Effector memory CD8-positive, alpha-beta T cell (primary cell): ENCODE measurements around the gene SLC66A2.

Experiments used
- ATAC-seq: fragments of 150-1000 bp; cut with Tn5 transposase; replicated peaks from 2 replicates; pipeline ENCODE4 v1.10.0; 2021; ENCODE audit warnings: mild to moderate bottlenecking, moderate library complexity
- DNase-seq, 3 experiments: peaks; one replicate each; pipeline ENCODE4 v3.0.0; 2021
- H3K27ac Mint-ChIP-seq, 2 donors: one replicate each; pipeline ENCODE4 v1.8.0; 2022; ENCODE audit warnings: mild to moderate bottlenecking in 2 of 2, mixed read lengths in 2 of 2, moderate library complexity in 2 of 2
- H3K27me3 Mint-ChIP-seq, 2 donors: one replicate each; pipeline ENCODE4 v1.8.0; 2022; ENCODE audit warnings: mixed read lengths in 2 of 2
- H3K36me3 Mint-ChIP-seq: one replicate; pipeline ENCODE4 v1.8.0; 2022; ENCODE audit warnings: mild to moderate bottlenecking, moderate library complexity, mixed read lengths; ENCODE audit not compliant: insufficient read depth
- H3K4me1 Mint-ChIP-seq, 2 donors: one replicate each; pipeline ENCODE4 v1.8.0; 2022; ENCODE audit warnings: low read depth in 2 of 2, mixed read lengths in 2 of 2
- H3K4me3 Mint-ChIP-seq, 2 donors: one replicate each; pipeline ENCODE4 v1.8.0; 2022; ENCODE audit warnings: mild to moderate bottlenecking in 2 of 2, mixed read lengths in 2 of 2, moderate library complexity in 2 of 2
- H3K9me3 Mint-ChIP-seq, 2 donors: one replicate each; pipeline ENCODE4 v1.8.0; 2022; ENCODE audit warnings: mixed read lengths in 2 of 2

The SLC66A2 gene

GRCh38 chr18:79935098-79935480, 16.4 kb downstream of the SLC66A2 start:
- no peak overlapping the region for H3K27ac Mint-ChIP-seq
- H3K27me3 Mint-ChIP-seq, result no peaks in the 10 kb centered on the region
- no peak for DNase-seq
- H3K36me3 Mint-ChIP-seq, result peaks cover 39% of the 10 kb centered on the region
- H3K4me1 Mint-ChIP-seq, result peaks cover 7 to 14% of the 10 kb centered on the region in 2 donors
- H3K4me3 Mint-ChIP-seq, result no peak overlapping the region
- ATAC-seq, result no peak
- H3K9me3 Mint-ChIP-seq, result peaks cover 2 to 27% of the 10 kb centered on the region in 2 donors

GRCh38 chr18:79934311-79935097, 16.9 kb downstream of the SLC66A2 start:
- Mint-ChIP-seq H3K4me3 (no peak overlapping the region), H3K36me3 (peaks cover 39% of the 10 kb centered on the region), H3K4me1 (peaks cover 3 to 10% of the 10 kb centered on the region in 2 donors), H3K27me3 (no peaks in the 10 kb centered on the region), H3K9me3 (peaks cover 5 to 33% of the 10 kb centered on the region in 2 donors), H3K27ac (no peak overlapping the region)
- DNase-seq (no peak), ATAC-seq (no peak)

GRCh38 chr18:79933765-79934164, 17.7 kb downstream of the SLC66A2 start:
- no peak overlapping the region for H3K4me3 Mint-ChIP-seq
- ATAC-seq, result no peak
- H3K27me3 Mint-ChIP-seq, result no peaks in the 10 kb centered on the region
- peaks cover 5 to 14% of the 10 kb centered on the region in 2 donors for H3K4me1 Mint-ChIP-seq
- peaks cover 34% of the 10 kb centered on the region for H3K36me3 Mint-ChIP-seq
- H3K9me3 Mint-ChIP-seq, result peaks cover 9 to 41% of the 10 kb centered on the region in 2 donors
- H3K27ac Mint-ChIP-seq, result no peak overlapping the region
- DNase-seq, result no peak

DNA sequence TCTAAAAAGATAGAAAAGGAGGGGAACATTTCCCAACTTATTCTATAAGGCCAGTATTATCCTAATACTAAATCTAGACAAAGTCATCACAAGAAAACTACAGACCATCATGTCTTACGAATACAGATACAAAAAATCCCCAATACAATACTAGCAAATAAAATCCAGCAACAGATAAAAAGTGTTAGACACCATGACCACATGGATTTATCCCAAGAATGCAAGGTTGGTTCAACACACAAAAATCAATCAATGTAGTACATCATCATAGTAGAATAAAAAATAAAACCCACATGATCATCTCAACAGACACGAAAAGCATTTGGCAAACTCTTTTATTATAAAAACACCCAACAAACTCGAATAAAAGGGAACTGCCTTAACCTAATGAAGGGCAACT, 18.5 kb downstream of the SLC66A2 start:
- Mint-ChIP-seq H3K27me3 (no peaks in the 10 kb centered on the region), H3K36me3 (peaks cover 30% of the 10 kb centered on the region), H3K9me3 (peaks cover 9 to 43% of the 10 kb centered on the region in 2 donors)

GRCh38 chr18:79931475-79931874, 20.0 kb downstream of the SLC66A2 start:
- Mint-ChIP-seq H3K9me3 (peaks cover 9 to 43% of the 10 kb centered on the region in 2 donors), H3K27me3 (no peaks in the 10 kb centered on the region), H3K4me3 (no peak overlapping the region), H3K36me3 (peaks cover 29% of the 10 kb centered on the region), H3K4me1 (peaks cover 6 to 7% of the 10 kb centered on the region in 2 donors), H3K27ac (no peak overlapping the region)
- DNase-seq (no peak), ATAC-seq (no peak)

More for the DNA sequence above, 18.5 kb downstream of the SLC66A2 start:
- Mint-ChIP-seq H3K4me3 (no peak overlapping the region), H3K4me1 (peaks cover 5 to 14% of the 10 kb centered on the region in 2 donors), H3K27ac (no peak overlapping the region)
- DNase-seq (no peak), ATAC-seq (no peak)

DNA sequence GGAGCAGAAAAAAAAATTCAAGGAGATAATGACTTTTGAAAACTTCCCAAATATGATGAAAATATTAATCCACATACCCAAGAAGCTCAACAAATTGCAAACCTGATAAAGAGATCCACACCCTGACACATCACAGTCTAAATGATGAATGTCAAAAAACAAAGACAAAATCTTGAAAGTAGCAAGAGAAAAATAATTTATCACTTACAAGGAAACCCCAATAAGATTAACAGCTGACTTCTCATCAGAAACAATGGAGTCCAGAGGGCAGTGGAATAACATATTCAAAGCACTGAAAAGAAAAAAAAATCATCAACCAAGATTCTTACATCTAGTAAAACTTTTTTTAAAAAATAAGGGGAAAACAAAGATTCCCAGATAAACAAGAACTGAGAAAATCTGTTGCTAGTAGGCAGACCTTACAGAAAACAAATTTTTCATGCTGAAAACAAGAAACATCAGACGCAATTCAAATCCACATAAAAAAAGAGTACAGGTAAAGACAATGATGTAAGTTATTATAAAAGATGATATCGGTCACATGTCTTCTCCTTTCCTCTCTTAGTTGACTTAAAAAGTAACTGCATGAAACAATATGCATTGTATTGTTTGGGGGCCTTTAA, 21.3 kb downstream of the SLC66A2 start:
- Mint-ChIP-seq H3K36me3 (peaks cover 38% of the 10 kb centered on the region), H3K4me3 (no peak overlapping the region), H3K27me3 (no peaks in the 10 kb centered on the region), H3K27ac (peak overlapping the region in 1 of 2 donors; percentile 64), H3K4me1 (peaks cover 7 to 8% of the 10 kb centered on the region in 2 donors), H3K9me3 (peaks cover 7 to 36% of the 10 kb centered on the region in 2 donors)
- no peak for DNase-seq
- ATAC-seq, result no peak

DNA sequence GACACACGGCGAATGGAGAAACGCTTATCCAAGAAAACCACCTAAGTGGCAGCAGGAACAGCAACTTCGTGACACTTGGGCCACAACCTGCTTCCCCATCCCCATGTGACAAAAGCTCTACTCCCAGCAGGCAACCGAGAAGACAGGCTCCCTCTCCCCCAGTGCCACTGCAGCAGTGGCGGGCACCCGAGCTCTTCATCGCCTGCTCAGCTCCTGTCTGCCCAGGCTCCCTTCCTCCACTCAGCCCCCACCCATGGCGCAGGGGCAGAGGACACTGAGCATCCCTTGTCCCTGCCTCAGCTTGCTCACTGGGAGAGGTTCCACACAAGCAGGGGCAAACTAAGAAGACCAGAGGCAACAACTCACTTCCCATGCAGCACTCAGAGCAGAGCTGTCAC, 22.9 kb downstream of the SLC66A2 start:
- ATAC-seq (no peak), DNase-seq (no peak)
- Mint-ChIP-seq H3K36me3 (peaks cover 43% of the 10 kb centered on the region), H3K4me3 (peak overlapping the region in 1 of 2 donors; percentile 25), H3K9me3 (peaks cover 7 to 31% of the 10 kb centered on the region in 2 donors), H3K4me1 (peaks cover 7 to 8% of the 10 kb centered on the region in 2 donors), H3K27me3 (no peaks in the 10 kb centered on the region), H3K27ac (no peak overlapping the region)

GRCh38 chr18:79927607-79928562, 23.6 kb downstream of the SLC66A2 start:
- Mint-ChIP-seq H3K27ac (no peak overlapping the region), H3K9me3 (peaks cover 7 to 24% of the 10 kb centered on the region in 2 donors), H3K27me3 (no peaks in the 10 kb centered on the region), H3K4me3 (no peak overlapping the region), H3K4me1 (peaks cover 7 to 8% of the 10 kb centered on the region in 2 donors), H3K36me3 (peaks cover 45% of the 10 kb centered on the region)
- DNase-seq (no peak), ATAC-seq (no peak)

DNA sequence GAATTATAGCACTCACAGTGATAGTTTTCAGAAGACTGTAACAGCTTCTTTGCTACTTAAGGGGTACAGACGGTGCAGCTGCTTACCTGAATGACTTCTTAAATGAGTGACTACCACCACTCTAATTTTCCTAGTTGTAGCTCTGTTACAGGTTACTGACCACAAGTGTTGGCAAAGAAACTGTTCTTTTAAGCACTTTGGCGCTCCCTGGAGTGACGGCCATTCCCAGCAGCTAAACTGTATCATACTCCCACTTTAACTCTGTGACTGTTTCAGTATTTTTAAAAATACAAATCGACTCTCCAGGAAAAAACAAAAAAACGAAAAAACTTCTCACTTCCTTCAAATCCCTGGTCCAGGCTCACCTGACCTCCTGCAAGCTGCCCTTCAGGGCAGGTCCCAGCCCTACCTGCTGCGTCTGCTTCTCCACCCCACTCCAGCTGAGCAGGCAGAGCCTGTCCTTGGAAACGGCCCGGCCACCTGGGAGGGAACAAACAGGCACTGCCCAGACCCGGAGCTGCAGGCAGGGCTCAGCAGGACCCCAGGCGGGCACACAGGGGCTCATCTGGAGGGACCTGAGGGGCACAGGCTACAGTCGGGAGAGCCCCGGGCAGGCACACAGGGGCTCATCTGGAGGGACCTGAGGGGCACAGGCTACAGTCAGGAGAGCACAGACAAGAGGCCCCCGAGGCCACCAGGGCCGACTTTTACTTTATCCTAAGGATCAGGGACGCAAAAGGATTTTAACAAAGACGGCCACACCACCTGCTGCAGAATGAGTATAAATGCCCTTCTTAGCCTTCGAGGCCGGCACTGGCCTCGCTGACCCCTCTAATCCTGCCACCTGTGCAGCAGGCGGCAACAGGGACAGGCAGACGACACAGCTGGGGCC, 24.5 kb downstream of the SLC66A2 start:
- Mint-ChIP-seq H3K9me3 (peaks cover 7 to 17% of the 10 kb centered on the region in 2 donors), H3K4me1 (peaks cover 7 to 8% of the 10 kb centered on the region in 2 donors), H3K27me3 (no peaks in the 10 kb centered on the region), H3K4me3 (no peak overlapping the region), H3K36me3 (peaks cover 54% of the 10 kb centered on the region), H3K27ac (no peak overlapping the region)
- DNase-seq, result no peak
- ATAC-seq, result no peak

GRCh38 chr18:79926306-79926705, 25.1 kb downstream of the SLC66A2 start:
- Mint-ChIP-seq H3K4me1 (peaks cover 7 to 8% of the 10 kb centered on the region in 2 donors), H3K9me3 (peaks cover 7 to 16% of the 10 kb centered on the region in 2 donors), H3K36me3 (peaks cover 59% of the 10 kb centered on the region), H3K27me3 (no peaks in the 10 kb centered on the region), H3K4me3 (no peak overlapping the region), H3K27ac (no peak overlapping the region)
- no peak for ATAC-seq
- no peak for DNase-seq

GRCh38 chr18:79924814-79925731, 26.4 kb downstream of the SLC66A2 start:
- H3K27ac Mint-ChIP-seq, result peak overlapping the region in 1 of 2 donors; percentile 69
- H3K27me3 Mint-ChIP-seq, result no peaks in the 10 kb centered on the region
- peaks cover 7 to 15% of the 10 kb centered on the region in 2 donors for H3K9me3 Mint-ChIP-seq
- ATAC-seq (no peak), DNase-seq (no peak)
- H3K36me3 Mint-ChIP-seq, result peaks cover 56% of the 10 kb centered on the region
- no peak overlapping the region for H3K4me3 Mint-ChIP-seq
- peaks cover 7 to 8% of the 10 kb centered on the region in 2 donors for H3K4me1 Mint-ChIP-seq
